ENCODE results near the gene ZNF516.
A peak's percentile ranks its signal among the peaks of the same experiment; 100 is the strongest.
"Not testable (repeated sequence)": the region's sequence is repeated elsewhere in the genome, so short reads cannot be mapped to it uniquely, and the experiment has no call there.

The ZNF516 gene

GRCh38 chr18:76475450-76476194 lies 19.4 kb downstream of the ZNF516 start:
- H3K14ac ChIP-seq (ENCODE audit: low read length in 2 of 2) = peak overlapping the region in 1 of 2 experiments; percentile 95
- H3K27ac ChIP-seq (ENCODE audit: low read length, poor library complexity, severe bottlenecking) = peak overlapping the region; percentile 33
- H3K23ac ChIP-seq (ENCODE audit: low read length in 2 of 2) = peak overlapping the region in 1 of 2 experiments; percentile 84
- H3K79me1 ChIP-seq (replicated peaks; ENCODE audit: low read length, poor library complexity, severe bottlenecking) = peaks cover 16% of the 10 kb centered on the region
- H2BK5ac ChIP-seq (ENCODE audit: low read depth, low read length, poor library complexity, severe bottlenecking) = no peak overlapping the region
- H3K36me3 ChIP-seq (ENCODE audit: control insufficient read depth in 1 of 2, insufficient read depth in 2 of 2, low read depth in 1 of 2, low read length in 2 of 2) = peaks cover 6 to 7% of the 10 kb centered on the region in 2 experiments
- no peak overlapping the region for H2AFZ ChIP-seq (ENCODE audit: low read depth, low read length)
- no peaks in the 10 kb centered on the region for H3K9me3 ChIP-seq (ENCODE audit: control insufficient read depth, low read length)
- peak overlapping the region; percentile 65 for H4K91ac ChIP-seq (ENCODE audit: low read length)
- H2BK15ac ChIP-seq (ENCODE audit: low read depth, poor library complexity, severe bottlenecking) = no peak overlapping the region
- H3K4me1 ChIP-seq (ENCODE audit: control insufficient read depth, insufficient read depth, low read depth, low read length) = peaks cover 2% of the 10 kb centered on the region
- no peaks in the 10 kb centered on the region for H3K27me3 ChIP-seq (ENCODE audit: control insufficient read depth in 1 of 2, insufficient read depth in 1 of 2, low read length in 2 of 2)
- 84% methylated on average over 9 of the region's 12 CpGs for WGBS
- H3K9ac ChIP-seq (ENCODE audit: low read length) = peak overlapping the region; percentile 89
- H3K4me2 ChIP-seq (ENCODE audit: low read length, poor library complexity, severe bottlenecking) = peak overlapping the region; percentile 23
- peak overlapping the region in 1 of 2 experiments; percentile 79 for H3K4me3 ChIP-seq (ENCODE audit: insufficient read depth in 1 of 2, low read depth in 1 of 2, low read length in 2 of 2)
- peak overlapping the region; percentile 96 for H2AK5ac ChIP-seq (ENCODE audit: low read length, severe bottlenecking)
- peak overlapping the region; percentile 79 for H4K8ac ChIP-seq (ENCODE audit: low read length)
- peak overlapping the region; percentile 46 to 79 for H3K4ac ChIP-seq (ENCODE audit: low read depth in 1 of 2, low read length in 2 of 2)
- peak overlapping the region in 1 of 2 experiments; percentile 95 for H2BK12ac ChIP-seq (ENCODE audit: low read length in 2 of 2)
- no peak for DNase-seq
- no peak overlapping the region for H2BK120ac ChIP-seq (ENCODE audit: low read depth, low read length)
- H3K18ac ChIP-seq (ENCODE audit: low read depth in 1 of 2, low read length in 2 of 2) = peak overlapping the region in 1 of 2 experiments; percentile 44

GRCh38 chr18:76474824-76475223 lies 20.2 kb downstream of the ZNF516 start:
- H3K9me3 ChIP-seq (ENCODE audit: control insufficient read depth, low read length) = no peaks in the 10 kb centered on the region
- H2BK120ac ChIP-seq (ENCODE audit: low read depth, low read length) = no peak overlapping the region
- no peak overlapping the region for H4K91ac ChIP-seq (ENCODE audit: low read length)
- H2AFZ ChIP-seq (ENCODE audit: low read depth, low read length) = no peak overlapping the region
- H3K4me3 ChIP-seq (ENCODE audit: insufficient read depth in 1 of 2, low read depth in 1 of 2, low read length in 2 of 2) = no peak overlapping the region
- H3K4me1 ChIP-seq (ENCODE audit: control insufficient read depth, insufficient read depth, low read depth, low read length) = peaks cover 2% of the 10 kb centered on the region
- DNase-seq = no peak
- H3K4me2 ChIP-seq (ENCODE audit: low read length, poor library complexity, severe bottlenecking) = no peak overlapping the region
- no CpG with 5 or more reads among the region's 1 CpG for WGBS
- H2AK5ac ChIP-seq (ENCODE audit: low read length, severe bottlenecking) = no peak overlapping the region
- H3K18ac ChIP-seq (ENCODE audit: low read depth in 1 of 2, low read length in 2 of 2) = no peak overlapping the region
- H3K36me3 ChIP-seq (ENCODE audit: control insufficient read depth in 1 of 2, insufficient read depth in 2 of 2, low read depth in 1 of 2, low read length in 2 of 2) = peaks cover 6 to 7% of the 10 kb centered on the region in 2 experiments
- no peak overlapping the region for H3K14ac ChIP-seq (ENCODE audit: low read length in 2 of 2)
- H3K27me3 ChIP-seq (ENCODE audit: control insufficient read depth in 1 of 2, insufficient read depth in 1 of 2, low read length in 2 of 2) = no peaks in the 10 kb centered on the region
- H3K23ac ChIP-seq (ENCODE audit: low read length in 2 of 2) = no peak overlapping the region
- peaks cover 18% of the 10 kb centered on the region for H3K79me1 ChIP-seq (replicated peaks; ENCODE audit: low read length, poor library complexity, severe bottlenecking)
- no peak overlapping the region for H3K27ac ChIP-seq (ENCODE audit: low read length, poor library complexity, severe bottlenecking)
- no peak overlapping the region for H4K8ac ChIP-seq (ENCODE audit: low read length)
- H2BK5ac ChIP-seq (ENCODE audit: low read depth, low read length, poor library complexity, severe bottlenecking) = no peak overlapping the region
- peak overlapping the region; percentile 57 for H3K9ac ChIP-seq (ENCODE audit: low read length)
- H2BK15ac ChIP-seq (ENCODE audit: low read depth, poor library complexity, severe bottlenecking) = no peak overlapping the region
- no peak overlapping the region for H2BK12ac ChIP-seq (ENCODE audit: low read length in 2 of 2)
- H3K4ac ChIP-seq (ENCODE audit: low read depth in 1 of 2, low read length in 2 of 2) = no peak overlapping the region

DNA sequence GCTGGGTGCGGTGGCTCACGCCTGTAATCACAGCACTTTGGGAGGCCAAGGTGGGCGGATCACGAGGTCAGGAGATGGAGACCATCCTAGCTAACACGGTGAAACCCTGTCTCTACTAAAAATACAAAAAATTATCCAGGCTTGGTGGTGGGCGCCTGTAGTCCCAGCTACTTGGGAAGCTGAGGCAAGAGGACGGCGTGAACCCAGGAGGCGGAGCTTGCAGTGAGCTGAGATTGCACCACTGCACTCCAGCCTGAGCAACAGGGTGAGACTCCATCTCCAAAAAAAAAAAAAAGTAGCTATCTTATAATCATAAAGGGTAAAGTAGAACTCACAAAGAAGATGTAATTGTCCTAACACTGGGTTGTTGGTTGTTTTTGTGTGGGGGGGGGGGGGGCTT lies 21.5 kb downstream of the ZNF516 start:
- not testable (repeated sequence) for H3K23ac ChIP-seq (ENCODE audit: low read length in 2 of 2); H3K18ac ChIP-seq (ENCODE audit: low read depth in 1 of 2, low read length in 2 of 2); H2BK15ac ChIP-seq (ENCODE audit: low read depth, poor library complexity, severe bottlenecking); H3K14ac ChIP-seq (ENCODE audit: low read length in 2 of 2); H3K27ac ChIP-seq (ENCODE audit: low read length, poor library complexity, severe bottlenecking); H3K4me2 ChIP-seq (ENCODE audit: low read length, poor library complexity, severe bottlenecking); DNase-seq; H2BK5ac ChIP-seq (ENCODE audit: low read depth, low read length, poor library complexity, severe bottlenecking); H3K9ac ChIP-seq (ENCODE audit: low read length); H3K27me3 ChIP-seq (ENCODE audit: control insufficient read depth in 1 of 2, insufficient read depth in 1 of 2, low read length in 2 of 2); H4K8ac ChIP-seq (ENCODE audit: low read length); H3K9me3 ChIP-seq (ENCODE audit: control insufficient read depth, low read length); H2AFZ ChIP-seq (ENCODE audit: low read depth, low read length); H2AK5ac ChIP-seq (ENCODE audit: low read length, severe bottlenecking); H3K4ac ChIP-seq (ENCODE audit: low read depth in 1 of 2, low read length in 2 of 2); H2BK120ac ChIP-seq (ENCODE audit: low read depth, low read length); H3K4me1 ChIP-seq (ENCODE audit: control insufficient read depth, insufficient read depth, low read depth, low read length); H4K91ac ChIP-seq (ENCODE audit: low read length); H2BK12ac ChIP-seq (ENCODE audit: low read length in 2 of 2); H3K4me3 ChIP-seq (ENCODE audit: insufficient read depth in 1 of 2, low read depth in 1 of 2, low read length in 2 of 2); H3K36me3 ChIP-seq (ENCODE audit: control insufficient read depth in 1 of 2, insufficient read depth in 2 of 2, low read depth in 1 of 2, low read length in 2 of 2)
- peaks cover 14% of the 10 kb centered on the region for H3K79me1 ChIP-seq (replicated peaks; ENCODE audit: low read length, poor library complexity, severe bottlenecking)
- 94% methylated on average over 9 of the region's 9 CpGs for WGBS

- WGBS = no CpG with 5 or more reads among the region's 3 CpGs
Measured at GRCh38 chr18:76472829-76473228, 22.2 kb downstream of the ZNF516 start.

More at GRCh38 chr18:76472829-76473228, 22.2 kb downstream of the ZNF516 start:
- Histone ChIP-seq H3K18ac (ENCODE audit: low read depth in 1 of 2, low read length in 2 of 2) (no peak overlapping the region), H2BK120ac (ENCODE audit: low read depth, low read length) (no peak overlapping the region), H3K9me3 (ENCODE audit: control insufficient read depth, low read length) (no peaks in the 10 kb centered on the region), H3K23ac (ENCODE audit: low read length in 2 of 2) (no peak overlapping the region), H2AFZ (ENCODE audit: low read depth, low read length) (no peak overlapping the region), H2AK5ac (ENCODE audit: low read length, severe bottlenecking) (no peak overlapping the region), H3K27me3 (ENCODE audit: control insufficient read depth in 1 of 2, insufficient read depth in 1 of 2, low read length in 2 of 2) (no peaks in the 10 kb centered on the region), H3K36me3 (ENCODE audit: control insufficient read depth in 1 of 2, insufficient read depth in 2 of 2, low read depth in 1 of 2, low read length in 2 of 2) (peaks cover 6 to 7% of the 10 kb centered on the region in 2 experiments), H3K79me1 (replicated peaks; ENCODE audit: low read length, poor library complexity, severe bottlenecking) (peaks cover 14% of the 10 kb centered on the region), H2BK15ac (ENCODE audit: low read depth, poor library complexity, severe bottlenecking) (no peak overlapping the region), H3K27ac (ENCODE audit: low read length, poor library complexity, severe bottlenecking) (no peak overlapping the region), H3K4me2 (ENCODE audit: low read length, poor library complexity, severe bottlenecking) (no peak overlapping the region), H3K9ac (ENCODE audit: low read length) (no peak overlapping the region), H2BK12ac (ENCODE audit: low read length in 2 of 2) (no peak overlapping the region), H3K4ac (ENCODE audit: low read depth in 1 of 2, low read length in 2 of 2) (no peak overlapping the region), H2BK5ac (ENCODE audit: low read depth, low read length, poor library complexity, severe bottlenecking) (no peak overlapping the region), H3K14ac (ENCODE audit: low read length in 2 of 2) (no peak overlapping the region), H4K91ac (ENCODE audit: low read length) (no peak overlapping the region), H4K8ac (ENCODE audit: low read length) (no peak overlapping the region), H3K4me1 (ENCODE audit: control insufficient read depth, insufficient read depth, low read depth, low read length) (peaks cover 3% of the 10 kb centered on the region), H3K4me3 (ENCODE audit: insufficient read depth in 1 of 2, low read depth in 1 of 2, low read length in 2 of 2) (no peak overlapping the region)
- DNase-seq = no peak
